GM19035 (cell line): Measurements from ENCODE around the gene DUSP9.

ENCODE experiments used
- ATAC-seq: cut with Tn5 transposase; IDR thresholded peaks from one replicate; pipeline ENCODE4 v1.9.1; 2021; ENCODE audit not compliant: unreplicated experiment

The DUSP9 gene

DNA sequence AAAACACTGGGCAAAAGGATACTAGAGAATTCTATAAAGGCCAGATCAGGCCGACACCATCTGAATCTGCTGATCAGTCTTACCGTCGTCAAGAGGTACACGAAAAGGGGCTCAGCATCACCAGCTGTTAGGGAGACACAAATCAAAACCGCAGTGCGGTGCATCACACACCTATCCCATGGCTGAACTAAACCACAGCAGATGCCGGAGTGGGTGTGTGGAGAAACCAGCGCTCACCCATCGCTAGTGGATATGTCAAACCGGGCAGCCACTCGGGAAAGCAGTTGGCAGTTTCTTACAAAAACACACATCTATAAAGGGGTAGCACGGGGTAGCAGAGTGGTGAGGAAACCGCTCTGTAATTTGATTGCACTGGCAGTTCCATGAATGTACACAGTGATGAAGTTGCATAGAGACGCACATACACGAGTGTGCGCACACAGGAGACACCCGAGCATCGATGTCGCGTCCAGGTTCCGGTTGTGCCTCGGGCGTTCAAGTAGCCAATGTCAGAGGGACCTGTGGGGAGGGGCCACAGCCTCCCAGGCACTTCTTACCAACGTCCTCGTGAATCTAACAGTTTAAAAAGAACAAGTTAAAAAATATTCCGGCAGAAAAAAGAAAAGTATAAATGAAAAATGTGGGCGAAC lies 24.9 kb upstream of the DUSP9 start:
- ATAC-seq: no peak

DNA sequence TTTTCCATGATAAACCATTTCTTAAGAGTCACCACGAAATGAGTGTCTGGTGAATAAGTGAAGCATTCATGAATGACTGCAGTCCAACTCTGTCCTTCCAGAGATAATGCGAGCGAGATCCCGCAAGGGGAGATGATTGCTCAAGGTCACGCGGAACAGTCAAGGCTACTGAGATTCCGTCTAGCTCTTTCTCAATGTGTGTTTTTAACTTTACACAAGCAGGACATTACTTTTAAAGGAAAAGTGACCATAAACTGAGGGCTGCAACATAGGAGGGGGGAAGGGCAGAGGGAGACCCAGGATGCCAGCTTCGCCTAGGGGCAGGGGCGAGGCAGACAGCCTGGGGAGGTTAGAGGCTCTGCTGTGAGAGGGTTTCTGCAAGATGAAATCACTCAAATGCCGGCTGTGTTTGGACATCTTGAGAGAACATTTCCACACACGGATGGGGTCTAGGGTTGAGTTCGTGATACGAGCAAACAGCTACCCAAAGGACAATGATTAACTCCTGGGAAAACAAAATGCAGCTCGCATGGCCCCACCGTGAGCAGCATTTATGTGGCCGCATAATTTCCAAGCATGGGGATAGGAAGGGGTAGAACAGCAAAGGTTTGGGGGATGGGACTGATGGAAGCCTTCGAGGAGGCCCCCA lies 24.2 kb upstream of the DUSP9 start:
- no peak for ATAC-seq

DNA sequence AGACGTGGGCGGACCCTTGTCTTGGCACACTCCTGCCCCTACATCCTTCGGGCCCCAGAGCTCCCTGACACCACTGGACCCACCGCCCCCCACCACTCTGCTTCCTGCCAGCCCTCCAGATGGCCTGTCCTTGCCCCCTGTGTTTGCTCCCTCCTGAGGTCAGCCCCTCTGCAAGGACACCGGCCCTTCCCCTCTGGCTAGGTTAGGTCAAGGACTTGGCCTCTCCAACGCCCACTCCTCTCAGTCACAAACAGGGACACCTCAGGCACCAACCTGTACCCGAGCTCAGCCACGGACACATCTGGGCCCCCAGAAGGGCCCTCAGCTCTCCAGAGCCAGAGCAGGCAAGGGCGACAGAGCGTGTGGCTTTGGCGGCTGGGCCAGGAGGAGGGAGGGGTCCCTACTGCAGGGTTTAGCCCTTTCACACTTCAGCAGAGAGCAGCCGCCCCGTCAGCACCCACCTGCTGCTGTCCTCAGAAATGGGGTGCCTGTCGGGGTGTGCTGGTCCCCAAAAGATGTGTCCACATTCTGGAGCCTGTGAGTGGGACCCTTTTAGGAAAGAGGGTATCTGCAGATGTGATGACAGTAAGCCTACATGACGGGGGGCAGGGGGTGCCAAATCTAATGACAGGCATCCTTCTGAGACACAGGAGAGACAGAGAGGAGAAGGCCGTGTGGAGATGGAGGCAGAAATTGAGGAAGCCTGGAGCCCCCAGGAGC lies 23.5 kb upstream of the DUSP9 start:
- ATAC-seq: no peak

DNA sequence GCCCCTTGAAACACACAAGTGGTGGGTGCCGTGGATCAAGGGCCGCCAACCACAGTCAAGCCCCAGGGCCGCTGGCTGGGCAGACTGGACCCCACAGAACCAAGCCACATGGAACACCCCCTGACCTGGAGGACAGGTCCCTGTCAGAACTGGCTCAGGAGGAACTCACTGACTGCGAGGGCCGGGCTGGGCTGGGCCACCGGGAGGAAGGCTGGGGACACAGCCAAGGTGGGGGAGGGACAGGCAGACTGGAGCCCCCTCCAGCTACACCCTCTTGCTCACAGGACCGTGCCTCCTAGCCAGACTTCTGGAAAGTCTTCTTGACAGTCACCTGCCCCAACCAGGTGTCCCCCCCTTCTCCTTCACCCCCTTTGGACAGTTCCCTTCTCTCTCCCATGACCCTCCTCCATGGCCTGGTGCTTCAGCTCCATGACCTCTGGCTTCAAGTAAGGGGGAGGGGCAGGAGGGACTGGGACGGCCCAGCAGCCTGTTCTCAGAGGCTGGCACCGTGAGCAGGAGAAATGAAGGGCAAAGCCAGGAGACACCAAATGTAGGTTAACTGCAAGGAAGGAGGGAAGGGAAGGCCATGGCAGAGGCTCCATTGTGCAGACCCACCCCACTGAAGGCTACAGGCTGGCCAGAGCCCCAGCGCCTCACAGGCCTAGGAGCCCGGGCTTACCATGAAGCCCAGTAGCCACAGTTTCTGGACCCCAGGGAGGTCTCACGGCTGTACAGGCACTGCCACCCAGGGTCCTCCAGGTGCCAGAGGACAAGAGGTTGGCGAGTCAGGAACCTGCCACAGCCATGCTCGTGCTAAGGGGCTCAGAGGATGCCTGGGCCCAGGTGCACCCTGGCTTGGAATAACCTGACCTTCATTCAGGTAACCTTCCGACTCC lies 22.6 kb upstream of the DUSP9 start:
- ATAC-seq: no peak

DNA sequence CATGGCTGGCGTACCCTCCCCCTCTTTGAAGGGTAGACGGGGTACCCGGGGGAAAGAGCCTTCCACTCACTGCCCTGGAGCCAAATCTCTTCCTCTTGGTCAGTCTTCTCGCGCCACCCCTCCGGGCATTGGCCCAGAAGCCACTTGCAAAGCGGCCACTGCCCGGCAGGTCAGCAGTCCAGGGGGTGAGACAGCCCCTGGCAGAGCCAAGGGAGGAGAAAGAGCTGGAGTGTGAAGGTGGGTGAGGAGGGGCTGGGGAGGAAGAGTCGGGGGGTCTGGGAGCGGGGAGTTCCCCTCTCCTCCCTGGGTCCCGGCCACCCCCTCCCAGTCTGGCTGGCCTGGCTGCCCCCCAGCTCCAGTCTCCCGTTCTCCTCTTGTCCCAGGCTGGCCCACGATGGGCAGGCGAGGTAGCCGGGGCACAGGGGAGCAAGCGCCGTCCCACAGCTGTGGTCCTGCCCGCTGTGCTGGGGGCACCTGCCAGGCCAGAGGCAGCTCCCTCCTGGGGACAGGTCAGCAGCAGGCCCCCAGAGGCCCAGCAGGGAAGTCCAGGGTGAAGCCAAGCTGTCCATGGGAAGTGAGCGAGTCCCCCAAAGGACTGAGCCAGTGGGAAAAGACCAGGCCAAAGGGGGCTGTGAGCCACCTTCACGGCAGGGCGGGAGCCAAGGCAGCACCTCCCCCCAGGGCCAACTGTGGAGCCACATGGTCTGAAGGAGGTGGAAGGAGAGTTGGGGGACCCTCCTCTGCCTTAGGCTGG lies 21.6 kb upstream of the DUSP9 start:
- no peak for ATAC-seq

DNA sequence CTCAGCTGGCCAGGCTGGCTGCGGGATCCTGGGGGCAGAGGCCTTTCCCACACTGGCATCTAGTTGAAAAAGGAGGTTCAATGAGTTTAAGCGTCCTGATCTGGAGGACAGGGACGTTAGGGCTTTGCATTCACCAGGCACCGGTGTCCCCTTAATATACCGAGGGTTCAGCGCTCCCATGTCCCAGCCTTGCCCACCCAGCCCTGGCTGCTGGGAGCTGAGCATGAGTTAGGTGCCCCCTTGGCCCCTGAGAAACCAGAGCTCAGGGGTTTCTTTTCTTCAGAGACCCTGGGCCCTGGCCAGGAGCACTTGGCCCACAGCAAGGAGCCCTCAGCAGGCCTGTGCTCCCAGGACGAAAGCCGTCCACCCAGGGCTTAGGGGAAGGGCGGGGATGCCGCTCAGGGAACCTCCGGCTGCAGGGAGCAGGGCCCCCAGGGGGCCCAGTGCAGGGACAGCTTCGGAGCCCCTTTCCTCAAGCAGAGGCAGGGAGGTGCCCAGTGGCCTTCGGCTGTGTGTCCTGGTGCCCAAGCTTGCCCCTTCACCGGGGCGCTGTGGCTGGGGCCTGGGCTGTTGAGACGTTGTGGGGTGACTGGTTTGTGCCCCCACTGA lies 20.9 kb upstream of the DUSP9 start:
- ATAC-seq: no peak

DNA sequence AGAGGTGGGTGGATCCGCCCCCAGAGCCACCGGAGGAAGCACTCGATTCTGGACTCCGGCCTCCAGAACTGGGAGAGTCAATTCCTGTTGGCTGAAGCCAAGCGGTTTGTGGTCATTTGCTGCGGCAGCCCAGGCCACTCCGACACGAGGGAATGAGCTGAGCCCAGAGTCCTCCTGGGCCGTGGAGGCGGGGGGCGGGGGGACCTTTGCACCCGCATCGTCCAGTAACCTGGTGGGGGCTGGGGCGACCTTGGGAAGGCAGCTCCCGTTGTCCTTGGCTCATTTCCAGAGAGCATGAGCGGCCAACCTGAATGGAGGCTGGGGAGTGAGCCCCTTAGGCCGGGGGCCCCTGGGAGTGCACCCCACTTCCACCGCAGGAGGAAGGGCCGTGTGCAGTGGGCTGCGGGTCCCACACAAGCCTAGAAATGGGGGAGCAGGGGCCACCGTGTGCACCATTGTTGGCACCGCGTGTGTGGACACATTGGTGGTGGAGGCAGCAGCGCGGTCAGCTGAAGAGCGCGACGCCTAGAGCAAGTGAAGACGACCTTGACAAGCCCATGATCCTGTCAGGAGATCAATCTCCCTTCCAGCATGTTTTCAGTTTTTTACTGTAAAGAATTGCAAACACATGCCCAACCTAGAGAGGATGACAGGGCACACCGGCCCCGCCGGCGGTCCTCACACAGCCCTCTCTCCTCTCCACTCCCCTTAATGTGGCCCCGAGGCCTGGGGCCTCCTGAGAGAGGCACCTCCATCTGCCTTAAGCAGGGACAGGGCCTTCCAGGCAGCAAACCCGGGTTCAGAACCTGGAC lies 19.9 kb upstream of the DUSP9 start:
- no peak for ATAC-seq

DNA sequence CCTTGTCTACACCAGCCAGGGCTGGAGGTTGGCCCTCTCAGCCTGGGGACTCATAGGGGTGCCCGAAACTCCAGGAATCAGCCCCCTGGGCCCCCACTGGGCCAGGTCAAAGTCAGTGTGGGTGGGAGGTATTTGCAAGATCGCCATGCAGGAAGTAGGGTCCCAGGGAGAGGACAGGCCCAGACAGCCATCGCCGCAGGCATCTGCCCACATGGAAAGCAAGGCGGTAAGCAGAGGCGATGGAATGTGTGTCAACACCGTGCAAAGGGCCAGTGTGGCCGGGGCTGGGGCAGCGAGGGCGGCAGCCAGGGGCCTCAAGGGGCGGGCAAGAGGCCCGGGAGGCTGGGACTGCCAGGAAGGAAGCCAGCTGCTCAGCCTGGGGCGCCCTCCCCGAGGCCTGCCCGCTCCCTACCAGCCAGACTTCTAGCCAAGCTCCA lies 19.3 kb upstream of the DUSP9 start:
- ATAC-seq: no peak

DNA sequence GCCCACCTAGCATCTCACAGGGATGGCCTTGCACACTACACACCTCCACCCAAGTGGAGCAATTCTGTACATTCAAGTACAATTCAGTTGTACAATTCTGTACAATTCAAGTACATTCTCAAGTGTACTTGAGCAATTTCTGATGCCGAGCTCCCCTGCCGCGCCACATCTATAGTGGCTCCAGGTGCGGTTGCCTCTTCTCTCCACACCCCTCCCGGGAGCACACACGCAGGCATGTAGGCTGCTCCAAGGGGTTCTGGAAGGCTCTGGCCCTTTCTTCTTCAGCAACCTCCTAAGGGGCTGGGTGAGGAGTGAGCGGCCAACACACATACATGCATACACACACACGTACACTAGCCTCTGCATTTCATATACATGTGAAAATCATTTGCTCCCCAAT lies 18.9 kb upstream of the DUSP9 start:
- no peak for ATAC-seq

DNA sequence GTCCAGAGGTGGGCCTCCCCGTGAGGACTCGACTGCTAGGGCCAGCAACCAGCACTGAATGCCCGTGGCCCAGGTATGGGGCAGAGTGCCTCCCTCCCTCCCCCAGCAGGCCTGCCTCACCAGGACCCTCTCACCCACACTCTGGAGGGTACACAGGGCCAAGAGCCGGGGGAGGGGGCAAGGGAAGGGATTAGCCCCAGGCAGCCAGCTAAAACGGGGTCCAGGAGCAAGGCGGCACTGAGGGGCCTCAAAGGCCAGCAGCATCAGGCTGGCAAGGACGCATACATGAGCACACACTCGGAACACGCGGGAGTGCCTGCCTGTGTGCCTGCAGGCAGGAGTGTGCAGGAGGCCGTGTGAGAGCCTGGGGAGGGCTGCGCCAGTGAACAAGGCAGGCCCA lies 18.3 kb upstream of the DUSP9 start:
- no peak for ATAC-seq

DNA sequence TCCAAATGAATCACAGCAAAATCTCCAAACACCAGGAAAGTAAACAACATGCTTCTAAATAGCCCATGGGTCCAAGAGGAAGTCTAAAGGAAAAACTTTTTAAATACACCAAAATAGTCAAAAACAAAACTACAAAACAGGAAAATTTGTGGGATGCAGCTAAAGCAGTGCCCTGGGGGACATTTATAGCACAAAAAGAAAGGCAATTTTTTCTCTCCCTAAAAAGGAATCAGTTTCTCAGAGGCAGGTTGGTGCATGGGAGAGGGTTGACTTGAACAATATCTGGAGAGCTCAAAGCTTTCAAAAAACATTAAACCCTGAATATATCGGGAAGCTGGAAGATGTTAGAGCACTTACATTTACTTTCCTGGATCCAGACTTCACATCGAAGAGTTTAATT lies 15.7 kb upstream of the DUSP9 start:
- ATAC-seq: no peak

DNA sequence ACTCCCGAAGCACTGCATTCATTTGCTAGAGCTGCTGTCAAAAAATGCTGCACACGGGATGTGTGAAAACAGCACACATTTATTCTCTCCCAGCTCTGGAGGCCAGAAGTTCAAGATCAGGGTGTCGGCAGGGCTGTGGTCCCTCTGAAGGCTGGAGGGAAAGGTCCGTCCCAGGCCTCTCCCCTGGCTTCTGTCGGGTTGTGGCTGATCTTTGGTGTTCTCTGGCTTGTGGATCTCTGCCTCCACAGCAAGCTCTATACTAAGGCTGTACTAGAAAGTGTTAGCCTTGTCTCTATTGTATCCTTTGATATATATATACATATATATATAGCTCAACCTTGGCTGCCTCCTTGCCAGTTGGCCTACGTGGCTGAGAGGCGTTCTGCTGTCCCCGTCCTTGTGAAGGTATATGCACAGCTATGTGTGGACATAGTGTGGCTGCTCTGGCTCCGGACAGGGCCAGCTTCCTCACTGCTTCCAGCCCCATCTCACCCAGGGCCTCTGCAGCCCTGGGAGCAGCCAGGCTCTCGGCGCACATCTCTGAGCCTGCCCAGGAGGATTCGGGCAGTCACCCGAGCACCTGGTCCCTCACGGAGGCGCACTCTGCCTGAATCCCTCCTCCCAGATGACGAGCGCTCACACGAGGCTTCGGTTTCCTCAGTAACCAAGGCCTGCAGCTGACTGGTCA lies 15.0 kb upstream of the DUSP9 start:
- no peak for ATAC-seq

DNA sequence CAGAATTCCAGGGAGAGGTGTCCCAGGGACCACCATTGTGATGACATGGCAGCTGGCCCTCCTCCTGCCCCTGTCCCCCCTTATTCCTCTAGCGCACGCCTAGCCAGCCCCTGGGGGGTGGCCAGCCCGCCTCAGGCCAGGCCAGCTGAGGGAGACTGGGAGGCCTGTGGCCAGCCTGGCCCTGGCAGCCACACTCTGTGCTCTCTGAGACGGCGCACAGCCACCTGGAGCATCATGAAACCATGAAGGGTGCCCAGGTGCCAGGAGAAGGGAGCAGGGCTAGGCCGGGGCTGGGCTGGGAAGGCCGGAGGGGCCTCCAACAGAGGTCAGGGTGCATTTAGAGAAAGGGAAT lies 14.4 kb upstream of the DUSP9 start:
- ATAC-seq: no peak

DNA sequence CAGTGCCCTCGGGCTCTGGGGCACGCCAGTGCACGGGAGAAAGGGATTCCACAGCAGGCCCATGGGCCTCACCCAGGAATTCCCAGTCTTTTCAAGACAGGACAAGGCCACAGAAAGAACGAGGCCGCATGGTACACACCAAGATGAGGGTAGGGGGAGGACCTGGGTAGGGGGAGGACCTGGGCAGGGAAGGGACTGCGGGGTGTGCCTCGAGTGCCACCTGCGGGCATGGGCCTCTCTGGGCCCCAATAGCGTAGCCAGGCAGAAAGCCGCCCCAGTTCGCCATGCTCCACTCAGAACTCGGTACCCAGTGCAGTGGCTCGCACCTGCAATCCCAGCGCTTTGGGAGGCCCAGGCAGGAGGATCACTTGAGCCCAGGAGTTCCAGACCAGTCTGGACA lies 14.0 kb upstream of the DUSP9 start:
- ATAC-seq: no peak

DNA sequence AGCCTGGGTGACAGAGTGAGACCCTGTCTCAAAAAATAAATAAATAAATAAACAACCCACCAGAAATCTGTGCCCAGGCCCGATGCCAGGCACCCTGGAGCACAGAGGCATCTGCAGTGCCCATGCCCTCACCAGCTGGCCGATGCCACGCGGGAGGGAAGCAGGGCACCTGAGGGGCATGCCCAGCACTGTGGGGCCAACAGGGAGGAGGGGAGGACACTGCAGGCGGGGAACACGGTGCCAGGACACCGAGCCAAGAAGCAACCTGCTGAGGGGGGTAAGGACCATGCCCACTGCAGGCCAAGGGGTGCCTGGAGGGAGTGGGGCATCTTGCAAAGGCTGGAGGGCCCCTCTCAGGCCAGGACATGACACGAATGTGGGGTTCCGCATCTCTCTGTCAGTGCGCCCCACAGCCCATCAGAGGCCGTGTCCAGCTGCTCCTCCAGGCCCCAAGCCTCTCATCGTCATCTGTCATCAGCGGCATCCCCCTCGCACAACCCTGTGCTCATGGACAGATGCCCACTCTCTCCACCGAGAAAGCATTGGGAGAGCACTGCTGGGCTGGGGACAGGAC lies 13.3 kb upstream of the DUSP9 start:
- ATAC-seq: no peak

DNA sequence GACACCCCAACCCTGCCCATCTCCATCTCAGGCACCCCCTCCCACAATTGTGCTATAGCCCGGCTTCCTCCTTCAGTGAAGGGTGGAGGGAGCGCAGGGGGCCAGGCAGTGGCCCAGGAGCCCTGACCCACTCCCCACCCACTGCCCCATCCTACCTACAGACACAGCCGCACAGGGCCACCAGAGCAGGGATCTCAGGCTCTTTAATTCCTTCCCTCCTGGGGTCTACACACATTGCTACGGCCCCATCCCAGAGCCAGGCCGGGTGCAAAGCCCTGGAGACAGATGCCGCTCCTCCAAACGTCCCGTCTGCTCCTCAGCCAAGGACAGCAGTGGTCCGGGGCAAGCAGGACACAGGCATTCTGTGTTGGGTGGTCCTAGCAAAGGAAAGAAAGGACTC lies 12.8 kb upstream of the DUSP9 start:
- no peak for ATAC-seq

DNA sequence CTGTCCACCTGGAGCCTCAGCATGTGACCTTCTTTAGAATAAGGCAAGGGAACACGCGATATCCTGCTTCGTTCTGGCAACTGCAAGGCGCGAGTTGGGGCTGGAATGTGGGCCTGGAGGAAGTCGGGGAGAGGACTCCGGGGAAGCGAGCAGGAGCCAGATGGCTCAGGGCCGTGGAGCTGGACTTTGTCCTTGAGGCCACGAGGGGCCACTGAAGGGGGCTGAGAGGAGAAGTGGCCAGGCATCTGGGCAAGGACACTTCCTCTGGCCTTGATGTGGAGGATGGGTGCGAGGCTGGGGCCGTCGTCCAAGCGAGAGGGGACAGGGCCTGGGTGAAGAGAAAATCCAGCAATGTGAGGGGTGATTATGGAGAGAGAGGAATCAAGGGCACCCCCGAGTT lies 12.2 kb upstream of the DUSP9 start:
- no peak for ATAC-seq

DNA sequence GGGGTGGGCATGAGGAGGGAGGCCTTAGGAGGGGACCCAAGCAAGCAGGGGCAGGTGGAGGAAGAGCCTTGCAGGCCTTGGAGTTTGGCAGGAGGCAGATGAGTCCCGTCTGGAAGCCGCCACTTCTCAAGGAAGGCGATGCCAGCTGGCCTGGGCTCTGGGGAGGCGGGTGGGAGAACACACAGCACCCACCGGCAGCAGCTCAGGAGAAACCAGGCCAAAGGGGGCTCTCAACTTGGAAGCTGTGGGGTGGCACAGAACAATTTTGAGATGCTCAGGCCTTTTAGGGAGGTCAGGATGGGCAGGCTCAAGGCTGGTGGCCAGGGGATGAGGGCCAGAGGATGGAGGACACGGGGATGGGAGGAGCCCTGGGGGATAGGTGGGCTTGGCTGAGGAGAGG lies 11.6 kb upstream of the DUSP9 start:
- ATAC-seq: no peak
